AG09319 (cell line): ENCODE data around the gene MATR3.

ENCODE experiments used
- DNase-seq: peaks from one replicate; pipeline ENCODE4 v3.0.0-alpha.2; 2010; ENCODE audit warnings: low read depth; ENCODE audit errors: extremely low read depth
- CTCF ChIP-seq: IDR thresholded peaks from 2 replicates; pipeline ENCODE4 v1.5.1; 2011; ENCODE audit warnings: low read depth, mild to moderate bottlenecking, inconsistent platforms, low read length, moderate library complexity

The MATR3 gene

GRCh38 chr5:139293507-139294373 is at the start of gene MATR3:
Gene MATR3, plus strand, starts transcription at chr5:139293740. Its CDS starts 13,676 bp downstream, at chr5:139307416.
- TF ChIP-seq CTCF = no peak
- DNase-seq = peak; percentile 91

DNA sequence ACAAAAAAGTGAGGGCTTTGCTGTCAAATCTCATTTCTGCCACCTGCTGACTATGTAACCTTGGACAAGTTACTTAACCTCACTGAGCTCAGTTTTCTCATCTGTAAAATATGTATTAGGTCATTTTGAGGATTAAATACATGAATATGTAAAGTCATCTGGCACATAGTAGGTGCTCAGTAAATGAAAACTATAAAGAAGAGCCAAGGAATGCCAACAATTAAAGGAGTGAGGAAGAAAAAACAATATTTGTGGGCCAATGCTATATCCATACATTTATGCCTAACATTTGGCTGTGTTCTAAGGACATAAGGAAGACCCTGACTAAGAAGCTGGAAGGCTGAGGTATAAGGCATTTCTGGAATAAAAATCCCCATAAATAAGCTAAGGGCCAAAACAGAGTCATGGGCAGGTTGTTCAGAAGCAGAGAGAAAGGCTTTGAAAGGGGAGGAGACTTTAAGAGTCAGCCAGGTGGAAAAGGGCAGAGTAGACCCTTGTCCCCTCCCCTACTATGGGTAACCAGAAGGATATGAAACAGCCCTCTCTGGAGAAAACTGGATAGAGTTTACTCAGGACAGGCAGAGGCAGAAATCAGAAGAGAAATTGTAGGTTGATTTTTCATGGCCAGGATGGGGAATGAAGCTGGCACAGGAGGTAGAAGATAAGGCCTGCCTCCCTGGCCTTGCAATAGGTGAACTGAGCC is 47.8 kb upstream of the MATR3 start:
- DNase-seq = no peak
- TF ChIP-seq CTCF = no peak

DNA sequence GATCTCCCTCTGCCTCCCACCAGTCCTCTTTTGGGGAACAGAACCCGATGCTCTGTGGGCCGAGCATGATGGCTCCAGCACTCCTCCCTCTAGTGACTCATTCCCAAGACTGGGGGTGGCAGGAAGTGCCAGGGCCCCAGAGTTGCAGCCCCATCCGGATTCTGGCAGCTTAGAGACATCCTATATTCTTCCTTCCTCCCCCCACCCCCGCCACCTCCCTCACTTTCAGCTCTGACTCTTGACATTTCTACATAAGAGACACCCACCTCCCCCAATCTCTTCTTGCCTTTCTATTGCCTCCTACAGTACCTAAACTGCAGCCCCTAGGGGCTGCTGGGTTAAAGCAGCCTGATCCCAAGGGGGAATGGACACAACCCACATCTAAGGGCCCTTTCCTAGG is 47.1 kb upstream of the MATR3 start:
- no peak for DNase-seq
- no peak for TF ChIP-seq CTCF

GRCh38 chr5:139248826-139249453 is 44.6 kb upstream of the MATR3 start:
- no peak for DNase-seq
- TF ChIP-seq CTCF = no peak

- no peak for DNase-seq
These were observed 42.3 kb upstream of the MATR3 start for GRCh38 chr5:139251281-139251687.

DNA sequence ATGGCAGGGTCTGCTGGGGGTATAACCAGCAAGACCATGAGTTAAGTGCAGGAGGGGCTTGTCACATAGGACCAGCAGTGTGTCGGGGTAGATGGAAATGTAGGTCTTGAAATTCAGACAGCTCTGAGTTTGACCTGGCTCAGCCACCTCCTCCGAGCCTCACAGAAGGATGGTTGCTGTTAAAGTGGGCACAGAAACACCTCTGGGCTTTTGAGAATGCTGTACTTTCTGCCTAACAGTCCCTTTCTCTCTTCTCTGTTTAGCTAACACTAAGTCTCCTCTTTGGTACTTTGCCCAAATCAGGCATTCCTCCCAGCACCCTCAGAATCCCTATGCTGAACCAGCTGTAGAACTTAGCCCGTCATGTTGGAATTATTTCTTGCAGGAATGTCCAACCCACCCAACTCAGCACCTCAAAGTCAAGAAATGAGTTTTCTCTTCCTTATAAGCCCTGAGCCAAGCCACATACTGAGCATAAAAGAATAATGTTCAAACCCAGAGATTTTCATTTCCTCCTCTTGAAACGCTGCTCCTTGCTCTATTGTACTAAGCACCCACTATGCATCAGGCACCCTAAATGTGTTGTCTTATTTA is 41.7 kb upstream of the MATR3 start:
- DNase-seq = no peak
- no peak for TF ChIP-seq CTCF

More at GRCh38 chr5:139251281-139251687, 42.3 kb upstream of the MATR3 start:
- TF ChIP-seq CTCF = no peak
